Measurements from ENCODE around the gene HMGCS1. TPM values are rescaled to one million over a fixed set of nuclear protein-coding genes. Genes with fewer than 3 reads are reported as not detected.

HMGCS1 gene
- total and polyA plus RNA-seq, 4 donors = 91.9 to 360 (median 164) TPM

GRCh38 chr5:43287493-43287892 is 25.7 kb downstream of the HMGCS1 start:
- no peak overlapping the region for H3K27ac ChIP-seq (ENCODE audit: low read depth in 1 of 2, low read length in 1 of 2)
- H3K36me3 ChIP-seq (ENCODE audit: control insufficient read depth in 4 of 4, insufficient read depth in 4 of 4, low read length in 4 of 4) = peaks cover 9 to 31% (median 16%) of the 10 kb centered on the region in 4 donors
- ATAC-seq (ENCODE audit: insufficient read depth, low FRiP score) = no peak
- no peak overlapping the region for H3K9ac ChIP-seq (ENCODE audit: insufficient read depth in 1 of 2, low read length in 2 of 2)
- peaks cover 0 to 18% (median 0%) of the 10 kb centered on the region in 5 donors for H3K4me1 ChIP-seq (ENCODE audit: control insufficient read depth in 5 of 5, insufficient read depth in 5 of 5, low read length in 5 of 5)
- H3K27me3 ChIP-seq (ENCODE audit: control insufficient read depth in 3 of 3, insufficient read depth in 3 of 3, low read length in 2 of 3) = peaks cover 0 to 5% (median 0%) of the 10 kb centered on the region in 3 donors
- WGBS, 2 donors = 95 to 97% methylated on average over 4 of the region's 4 CpGs
- no peaks in the 10 kb centered on the region for H3K9me3 ChIP-seq (ENCODE audit: control insufficient read depth in 4 of 4, insufficient read depth in 3 of 4, low read length in 3 of 4)
- H3K4me3 ChIP-seq = no peak overlapping the region
- DNase-seq = no peak
- no peak for TF ChIP-seq CTCF (IDR thresholded peaks at IDR 0.05; ENCODE audit: control extremely low read depth, extremely low read depth)

GRCh38 chr5:43286623-43287022 is 26.6 kb downstream of the HMGCS1 start:
- Histone ChIP-seq H3K4me3 (no peak overlapping the region), H3K9ac (ENCODE audit: insufficient read depth in 1 of 2, low read length in 2 of 2) (no peak overlapping the region), H3K27ac (ENCODE audit: low read depth in 1 of 2, low read length in 1 of 2) (no peak overlapping the region), H3K9me3 (ENCODE audit: control insufficient read depth in 4 of 4, insufficient read depth in 3 of 4, low read length in 3 of 4) (no peaks in the 10 kb centered on the region), H3K27me3 (ENCODE audit: control insufficient read depth in 3 of 3, insufficient read depth in 3 of 3, low read length in 2 of 3) (peaks cover 0 to 14% (median 0%) of the 10 kb centered on the region in 3 donors), H3K4me1 (ENCODE audit: control insufficient read depth in 5 of 5, insufficient read depth in 5 of 5, low read length in 5 of 5) (peaks cover 0 to 18% (median 0%) of the 10 kb centered on the region in 5 donors), H3K36me3 (ENCODE audit: control insufficient read depth in 4 of 4, insufficient read depth in 4 of 4, low read length in 4 of 4) (peaks cover 2 to 28% (median 12%) of the 10 kb centered on the region in 4 donors)
- DNase-seq = no peak
- ATAC-seq (ENCODE audit: insufficient read depth, low FRiP score) = no peak
- TF ChIP-seq CTCF (IDR thresholded peaks at IDR 0.05; ENCODE audit: control extremely low read depth, extremely low read depth) = no peak

GRCh38 chr5:43281840-43282658 is 31.2 kb downstream of the HMGCS1 start:
- H3K9me3 ChIP-seq (ENCODE audit: control insufficient read depth in 4 of 4, insufficient read depth in 3 of 4, low read length in 3 of 4) = no peaks in the 10 kb centered on the region
- no peak overlapping the region for H3K27ac ChIP-seq (ENCODE audit: low read depth in 1 of 2, low read length in 1 of 2)
- no peak for TF ChIP-seq CTCF (IDR thresholded peaks at IDR 0.05; ENCODE audit: control extremely low read depth, extremely low read depth)
- WGBS, 2 donors = 81 to 91% methylated on average over 7 of the region's 7 CpGs
- H3K4me3 ChIP-seq = no peak overlapping the region
- DNase-seq = no peak
- no peak overlapping the region for H3K9ac ChIP-seq (ENCODE audit: insufficient read depth in 1 of 2, low read length in 2 of 2)
- ATAC-seq (ENCODE audit: insufficient read depth, low FRiP score) = no peak
- H3K27me3 ChIP-seq (ENCODE audit: control insufficient read depth in 3 of 3, insufficient read depth in 3 of 3, low read length in 2 of 3) = peaks cover 0 to 43% (median 0%) of the 10 kb centered on the region in 3 donors
- H3K4me1 ChIP-seq (ENCODE audit: control insufficient read depth in 5 of 5, insufficient read depth in 5 of 5, low read length in 5 of 5) = peaks cover 0 to 7% (median 0%) of the 10 kb centered on the region in 5 donors
- peaks cover 0 to 9% (median 3%) of the 10 kb centered on the region in 4 donors for H3K36me3 ChIP-seq (ENCODE audit: control insufficient read depth in 4 of 4, insufficient read depth in 4 of 4, low read length in 4 of 4)

All from lung (tissue), 12 donors.